ENCODE results near the gene RTN4RL1.

DNA sequence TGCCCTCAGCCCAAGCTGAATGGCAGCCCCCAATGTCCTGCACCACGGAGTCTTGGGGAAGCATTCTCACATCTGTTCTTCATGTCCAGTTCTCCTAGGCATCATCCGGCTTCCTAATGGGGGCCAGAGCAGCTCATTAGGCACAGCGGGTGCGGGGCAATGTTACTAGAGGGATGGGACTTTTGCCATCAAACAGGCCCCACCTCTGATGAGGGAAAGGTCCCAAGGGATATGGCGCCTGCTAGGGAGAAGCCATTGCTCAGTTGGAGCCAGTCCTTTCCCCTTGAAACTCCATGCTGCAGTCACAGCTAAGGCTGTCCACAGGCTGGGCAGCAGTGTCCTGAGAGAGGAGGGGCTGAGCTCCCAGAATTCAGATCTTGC lies 3.1 kb upstream of the RTN4RL1 start:
- no peak for TF ChIP-seq CTCF (IDR thresholded peaks at IDR 0.05)
- no peak for TF ChIP-seq POLR2A (IDR thresholded peaks at IDR 0.05)
